ENCODE results near the gene TSPYL4.
"Not testable (repeated sequence)": the region's sequence is repeated elsewhere in the genome, so short reads cannot be mapped to it uniquely, and the experiment has no call there.

The TSPYL4 gene

DNA sequence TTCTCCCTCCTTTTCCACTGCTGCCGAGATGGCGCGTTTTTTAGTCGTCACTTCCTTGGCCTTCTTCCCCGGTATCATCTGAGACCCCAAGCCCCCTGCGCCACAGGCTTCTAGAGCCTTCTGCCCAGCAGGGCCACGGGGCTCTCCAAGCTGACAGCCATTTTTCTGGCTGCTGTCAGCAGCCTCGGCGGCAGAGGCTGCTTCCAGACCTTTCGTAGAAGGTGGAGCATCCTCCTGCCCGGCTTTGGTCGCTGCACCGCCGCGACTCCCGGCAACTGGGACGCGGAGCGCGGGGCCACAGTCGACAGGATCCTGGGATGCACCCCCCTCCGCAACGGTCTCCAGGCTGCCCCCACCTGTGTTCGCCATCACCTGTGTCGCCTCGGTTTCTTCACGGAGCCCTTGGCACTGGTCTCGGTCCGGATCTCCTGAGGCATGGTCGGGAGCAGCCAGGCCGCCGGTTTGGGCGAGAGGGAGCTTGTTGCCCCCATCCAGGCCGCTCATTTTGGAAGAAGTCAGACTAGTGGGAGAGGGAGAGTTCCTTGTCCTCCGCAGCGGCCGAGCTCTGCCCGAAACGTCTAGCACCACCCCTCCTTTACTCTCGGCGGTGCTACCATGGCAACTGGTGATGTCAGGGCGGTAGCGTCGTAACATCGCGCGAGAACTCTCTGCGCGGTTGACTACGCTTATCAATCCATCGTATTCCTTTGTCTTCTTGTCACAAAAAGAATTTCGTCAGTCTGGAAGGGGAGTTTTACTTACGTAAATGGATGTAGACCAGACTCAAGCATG is at the start of gene TSPYL4:
TSPYL4 (minus strand) TSS at position 571 of the 792 bp plus-strand sequence; CDS start at position 504, 67 bp downstream.
- no peak for FAIRE-seq
- peak; percentile 85 for DNase-seq (ENCODE audit: low spot score)

DNA sequence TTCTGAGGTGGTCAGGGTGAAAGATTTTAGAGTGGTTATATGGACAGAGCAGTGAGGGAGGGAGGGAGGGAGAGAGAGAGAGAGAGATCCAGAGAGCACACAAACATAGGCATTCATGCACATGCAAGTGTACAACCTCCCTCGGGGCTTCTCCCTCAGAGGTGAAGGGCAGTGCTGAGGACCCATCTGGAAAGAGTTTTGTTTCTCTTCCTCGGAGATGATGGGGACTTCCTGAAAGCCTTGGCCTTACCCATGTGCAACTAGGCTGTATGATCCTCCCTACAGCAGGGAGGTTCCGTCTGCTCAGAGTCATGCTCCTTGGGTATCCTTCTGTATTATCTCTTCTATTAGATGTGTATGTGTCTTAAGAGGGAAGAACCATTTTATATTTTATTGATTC is 47.2 kb upstream of the TSPYL4 start:
- no peak for FAIRE-seq
- no peak for DNase-seq (ENCODE audit: low spot score)

DNA sequence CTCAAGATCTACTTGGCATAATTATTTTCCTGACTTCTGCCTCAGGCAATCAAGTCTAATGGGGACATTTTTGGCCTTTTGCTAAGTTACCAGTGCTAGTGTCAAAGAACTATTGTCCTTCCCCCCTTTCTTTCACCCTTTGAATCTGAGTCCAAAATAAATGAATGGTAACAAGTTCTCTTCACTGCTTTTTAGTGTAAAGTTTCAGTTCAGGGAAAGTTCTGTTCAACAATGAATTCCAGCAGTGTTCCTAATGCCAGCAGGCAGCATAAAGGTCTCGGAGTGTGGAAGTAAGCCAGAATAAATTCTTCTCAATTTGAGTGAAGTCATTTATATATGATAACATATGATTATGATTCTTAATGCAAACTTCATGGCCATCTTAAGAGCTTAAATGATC is 46.7 kb upstream of the TSPYL4 start:
- no peak for DNase-seq (ENCODE audit: low spot score)
- FAIRE-seq: no peak

DNA sequence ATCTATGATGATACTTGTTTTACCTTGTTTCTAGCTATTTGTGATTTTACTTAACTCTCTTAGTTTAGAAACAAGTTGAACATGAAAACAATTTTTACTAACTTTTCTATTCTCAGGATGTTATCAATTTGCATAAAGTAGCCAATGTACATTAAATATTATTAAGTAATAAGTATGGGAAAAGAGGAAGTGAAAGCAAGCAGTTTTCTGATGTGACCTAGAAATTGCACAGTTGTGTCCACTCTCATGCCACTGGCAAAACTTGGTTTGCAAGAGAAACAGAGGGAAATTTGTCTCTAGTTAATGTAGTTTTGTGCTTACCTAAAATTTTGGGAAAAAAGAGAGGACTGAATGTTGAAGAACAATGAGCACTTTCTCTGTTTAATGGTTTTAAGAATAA is 45.1 kb upstream of the TSPYL4 start:
- FAIRE-seq (no peak), DNase-seq (ENCODE audit: low spot score) (no peak)

DNA sequence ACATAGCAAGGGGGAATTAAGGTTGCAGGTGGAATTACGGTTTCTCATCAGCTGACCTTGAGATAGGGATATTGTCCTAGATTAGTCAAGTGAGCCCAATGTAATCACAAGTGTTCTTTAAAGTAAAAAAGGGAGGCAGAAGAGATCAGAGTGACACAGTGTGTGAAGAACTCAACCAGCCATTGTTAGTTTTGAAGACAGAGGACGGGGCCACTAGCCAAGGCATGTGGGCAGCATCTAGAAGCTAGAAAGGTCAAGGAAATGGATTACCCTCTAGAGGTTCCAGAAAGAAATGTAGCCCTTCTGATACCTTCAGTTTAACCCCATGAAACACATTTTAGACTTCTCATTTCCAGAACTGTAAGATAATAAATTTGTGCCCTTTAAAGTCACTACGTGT is 44.4 kb upstream of the TSPYL4 start:
- DNase-seq (ENCODE audit: low spot score) (no peak), FAIRE-seq (no peak)

DNA sequence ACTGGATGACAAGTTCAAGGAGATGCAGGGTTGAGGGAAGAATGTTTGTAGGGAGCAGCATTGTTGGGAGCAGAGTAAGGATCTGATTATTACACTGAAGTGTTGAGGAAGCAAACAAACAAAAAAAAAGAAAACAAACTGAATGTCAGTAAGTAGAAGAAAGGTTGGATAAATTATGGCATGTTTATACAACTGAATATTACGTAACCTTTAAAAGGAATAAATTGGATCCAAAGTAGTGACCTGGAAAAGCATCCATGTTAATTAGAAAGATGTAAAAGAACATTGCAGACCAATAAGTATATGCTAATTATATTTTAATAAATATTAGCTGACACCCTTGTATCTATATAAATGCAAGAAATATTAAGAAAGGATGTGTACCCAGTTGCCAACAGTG is 38.7 kb upstream of the TSPYL4 start:
- FAIRE-seq (no peak), DNase-seq (ENCODE audit: low spot score) (no peak)

DNA sequence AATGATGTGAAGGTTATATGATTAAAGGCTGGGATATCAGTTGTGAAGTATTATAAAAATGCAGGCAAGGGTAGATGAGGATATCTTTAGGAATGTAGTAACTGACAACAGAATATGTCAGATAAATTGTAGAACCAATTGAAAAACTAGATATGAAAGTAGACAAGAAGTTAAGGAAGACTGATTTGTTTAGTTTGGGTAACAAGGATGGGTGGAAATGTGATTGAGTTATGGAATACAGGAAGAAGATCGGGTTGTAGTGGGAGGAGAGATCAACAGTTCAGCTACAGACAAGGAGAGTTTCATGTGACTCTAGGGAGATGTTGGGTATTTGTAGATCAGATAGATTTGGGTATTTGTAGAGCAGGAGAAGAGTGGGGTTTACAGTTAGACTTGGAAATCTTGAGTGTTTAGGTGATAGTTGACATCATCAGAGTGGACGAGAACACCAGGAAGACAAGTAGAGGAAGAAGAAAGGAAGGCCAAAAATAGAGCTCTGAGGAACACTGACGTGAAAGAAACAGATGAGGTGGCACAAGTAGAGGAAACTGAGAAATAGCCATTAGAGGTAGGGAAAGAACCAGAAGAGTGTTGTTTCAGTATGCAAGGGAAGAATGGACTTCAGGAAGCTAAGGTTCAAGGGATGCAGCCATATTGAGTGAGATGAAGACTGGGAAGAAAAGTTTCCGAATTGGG is 38.0 kb upstream of the TSPYL4 start:
- FAIRE-seq: no peak
- no peak for DNase-seq (ENCODE audit: low spot score)

DNA sequence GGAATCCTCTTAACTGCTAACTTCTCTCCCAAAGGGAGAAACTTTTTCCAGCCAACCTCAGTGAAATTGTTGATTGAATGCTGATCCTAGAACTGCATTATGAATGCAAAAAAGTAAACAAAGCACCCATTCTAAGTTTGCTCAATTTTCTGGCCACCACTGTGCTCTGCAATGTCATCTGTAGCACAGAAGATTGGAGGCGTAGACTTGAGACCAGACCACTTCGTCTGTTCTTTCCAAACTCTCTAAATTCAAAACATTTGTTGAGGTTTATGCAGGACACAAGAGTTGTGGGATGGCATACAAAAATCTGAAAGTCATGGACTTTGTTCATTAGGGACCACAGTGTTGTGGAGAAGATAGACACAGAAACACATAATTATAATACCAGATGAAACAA is 36.9 kb upstream of the TSPYL4 start:
- DNase-seq (ENCODE audit: low spot score) (no peak), FAIRE-seq (no peak)

DNA sequence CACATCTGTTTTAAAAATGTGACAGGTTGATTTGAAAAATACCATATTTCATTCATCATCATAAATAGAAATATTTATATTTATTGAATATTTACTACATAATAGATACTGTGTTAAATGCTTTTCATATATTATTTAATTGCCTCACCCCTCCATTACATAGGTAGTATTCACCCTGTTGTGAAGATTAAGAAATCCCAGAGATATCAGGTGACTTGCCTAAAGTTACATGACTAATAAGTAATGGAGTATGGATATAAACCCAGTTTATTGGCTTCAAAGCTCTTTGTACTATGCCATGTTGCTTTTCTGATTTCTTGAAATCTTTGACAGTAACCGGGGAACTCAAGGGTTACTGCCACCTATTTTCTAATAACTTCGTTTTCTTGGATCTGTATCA is 36.0 kb upstream of the TSPYL4 start:
- DNase-seq (ENCODE audit: low spot score) (no peak), FAIRE-seq (no peak)

DNA sequence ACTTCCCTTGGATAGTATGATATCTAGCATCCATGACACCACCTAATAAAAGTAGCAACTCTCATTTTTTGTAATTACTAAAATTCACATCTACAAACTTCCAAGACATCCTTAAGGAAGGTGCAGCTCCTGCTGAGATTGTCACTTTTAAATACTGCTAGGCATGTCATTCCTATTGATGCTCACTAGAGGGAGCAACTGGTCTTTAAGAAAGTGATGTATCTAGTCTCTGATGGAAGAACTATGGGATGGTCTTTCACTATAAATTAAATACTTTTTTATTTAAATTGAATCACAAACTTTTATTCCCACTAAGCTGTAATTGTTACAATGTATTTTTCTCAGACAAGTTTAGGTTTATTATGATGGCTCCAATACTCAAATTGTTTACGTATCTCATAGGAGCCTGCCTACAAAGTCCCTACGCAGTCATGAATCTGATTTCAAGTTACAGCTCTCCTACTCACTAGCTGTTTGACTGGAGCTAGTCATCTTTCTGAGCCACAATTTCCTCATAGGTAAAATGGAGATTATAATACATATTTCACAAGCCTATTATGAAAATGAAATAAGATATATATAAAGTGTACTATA is 33.9 kb upstream of the TSPYL4 start:
- FAIRE-seq (no peak), DNase-seq (ENCODE audit: low spot score) (peak; percentile 14)

DNA sequence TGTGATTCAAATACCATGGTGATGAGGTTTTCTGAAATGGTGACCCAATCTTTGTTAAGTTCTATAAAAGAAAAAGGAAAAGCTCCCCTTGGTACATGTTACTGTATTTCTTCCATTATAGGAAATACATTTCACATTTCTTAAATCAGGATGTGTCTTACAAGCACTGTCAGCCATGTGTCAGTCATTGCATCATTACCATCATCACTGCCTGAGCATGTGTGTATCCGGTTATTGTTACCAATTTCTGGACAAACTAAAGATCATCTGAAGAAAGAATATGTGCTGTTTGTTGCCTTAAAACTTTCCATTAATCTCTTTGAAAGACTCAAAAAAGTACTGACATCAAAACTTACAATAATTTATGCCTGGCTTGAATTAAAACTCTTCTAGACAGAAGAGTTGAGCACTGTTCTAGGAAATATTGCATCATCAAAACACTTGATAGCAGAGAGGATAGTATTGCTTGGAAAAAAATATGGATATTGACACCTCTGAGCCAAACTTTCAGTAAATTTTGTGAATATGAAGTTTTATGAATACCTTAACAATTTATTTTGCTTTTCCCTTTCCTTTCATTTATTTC is 33.0 kb upstream of the TSPYL4 start:
- FAIRE-seq: no peak
- no peak for DNase-seq (ENCODE audit: low spot score)

DNA sequence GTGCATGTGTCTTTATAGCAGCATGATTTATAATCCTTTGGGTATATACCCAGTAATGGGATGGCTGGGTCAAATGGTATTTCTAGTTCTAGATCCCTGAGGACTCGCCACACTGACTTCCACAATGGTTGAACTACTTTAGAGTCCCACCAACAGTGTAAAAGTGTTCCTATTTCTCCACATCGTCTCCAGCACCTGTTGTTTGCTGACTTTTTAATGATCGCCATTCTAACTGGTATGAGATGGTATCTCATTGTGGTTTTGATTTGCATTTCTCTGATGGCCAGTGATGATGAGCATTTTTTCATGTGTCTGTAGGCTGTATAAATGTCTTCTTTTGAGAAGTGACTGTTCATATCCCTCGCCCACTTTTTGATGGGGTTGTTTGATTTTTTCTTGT is 31.1 kb upstream of the TSPYL4 start:
- FAIRE-seq: not testable (repeated sequence)

DNA sequence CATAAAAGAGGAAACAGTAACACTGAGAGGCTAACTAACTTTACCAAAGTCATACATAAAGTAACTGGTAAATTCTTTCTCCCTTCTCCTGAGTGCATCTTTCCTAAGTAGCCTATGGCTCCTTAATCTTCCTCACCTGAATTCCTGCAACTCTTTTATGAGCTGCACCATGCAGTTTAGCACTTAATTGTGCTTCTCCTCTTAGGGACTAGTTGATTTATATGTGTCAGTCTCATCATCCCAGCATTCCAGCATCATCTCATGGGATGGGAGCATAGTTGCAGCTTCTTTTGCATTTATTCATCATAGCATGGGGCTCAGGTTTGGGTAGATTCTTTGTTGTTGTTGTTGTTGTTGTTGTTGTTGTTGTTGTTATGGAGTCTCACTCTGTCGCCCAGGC is 29.3 kb upstream of the TSPYL4 start:
- no peak for DNase-seq (ENCODE audit: low spot score)
- FAIRE-seq: no peak

More for the DNA sequence above, 31.1 kb upstream of the TSPYL4 start:
- DNase-seq (ENCODE audit: low spot score): not testable (repeated sequence)

DNA sequence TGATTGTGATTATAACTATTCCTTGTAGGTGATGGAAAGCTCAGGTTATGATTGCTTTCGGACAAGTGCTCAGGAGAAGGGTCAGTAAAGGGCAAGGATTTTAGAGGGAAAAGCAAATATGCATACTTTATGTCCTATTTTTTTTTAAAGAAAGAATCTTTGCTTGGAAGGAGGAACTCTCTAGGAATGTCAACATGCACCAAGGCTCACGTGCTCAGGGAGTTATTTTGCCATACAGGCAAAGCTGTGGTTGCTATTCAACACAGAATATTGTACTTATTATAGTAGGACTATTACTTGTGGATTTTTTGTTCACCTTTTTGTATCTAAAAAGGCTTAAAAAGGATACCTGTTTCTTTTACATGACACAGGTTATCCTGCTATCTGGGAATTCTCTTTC is 28.8 kb upstream of the TSPYL4 start:
- FAIRE-seq (no peak), DNase-seq (ENCODE audit: low spot score) (no peak)

DNA sequence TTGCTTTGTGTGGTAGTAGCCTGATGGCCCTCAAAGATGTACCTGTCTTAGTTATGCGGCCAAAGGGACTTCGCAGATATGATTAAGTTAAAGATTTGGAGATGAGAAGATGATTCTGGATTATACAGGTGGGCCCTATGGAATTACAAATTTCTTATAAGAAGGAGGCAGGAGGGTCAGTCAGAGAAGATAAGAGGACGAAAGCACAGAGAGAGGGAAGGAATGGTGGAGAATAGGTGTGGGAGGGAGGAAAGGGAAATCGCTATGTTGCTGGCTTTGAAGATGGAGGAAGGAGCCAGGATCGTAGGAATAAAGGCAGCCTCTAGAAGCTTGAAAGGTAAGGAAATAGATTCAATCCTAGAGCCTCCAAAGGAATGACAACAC is 27.1 kb upstream of the TSPYL4 start:
- DNase-seq (ENCODE audit: low spot score) (no peak), FAIRE-seq (no peak)

DNA sequence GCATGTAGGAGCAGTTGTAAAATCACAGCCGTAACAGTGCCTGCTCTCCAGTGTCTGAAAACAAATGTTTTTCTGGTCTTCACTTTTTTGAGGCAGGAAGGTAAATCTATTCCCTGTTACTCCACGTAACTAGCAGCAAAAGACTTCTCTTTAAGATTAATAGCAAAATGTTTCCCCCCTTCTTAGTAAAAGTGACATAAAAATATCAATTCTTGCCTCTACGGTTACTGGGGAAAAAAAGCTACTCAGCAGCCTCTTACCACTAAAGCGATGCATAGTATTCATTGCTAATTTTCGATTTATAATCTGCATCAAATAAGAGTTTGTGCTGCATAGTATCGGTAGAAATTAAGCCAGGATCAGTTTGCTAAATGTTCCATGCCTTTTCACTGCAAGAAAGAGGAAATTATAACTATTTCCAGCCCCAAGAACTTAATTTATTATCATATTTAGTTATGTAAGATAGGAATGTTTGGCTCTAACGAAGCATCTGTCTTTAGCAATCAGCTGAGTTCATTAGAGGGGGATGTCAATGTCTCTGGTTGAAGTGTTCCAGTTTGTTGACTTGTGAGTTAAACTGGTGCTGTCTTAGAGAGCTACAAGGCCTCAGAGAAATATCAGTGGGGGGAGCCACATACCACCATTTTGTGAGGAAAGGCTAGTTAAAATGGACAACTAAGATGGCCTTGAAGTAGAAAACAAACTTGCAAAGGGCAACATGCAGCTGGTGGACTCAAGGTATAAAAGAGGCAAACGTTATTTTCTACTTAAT is 26.5 kb upstream of the TSPYL4 start:
- FAIRE-seq (no peak), DNase-seq (ENCODE audit: low spot score) (no peak)

DNA sequence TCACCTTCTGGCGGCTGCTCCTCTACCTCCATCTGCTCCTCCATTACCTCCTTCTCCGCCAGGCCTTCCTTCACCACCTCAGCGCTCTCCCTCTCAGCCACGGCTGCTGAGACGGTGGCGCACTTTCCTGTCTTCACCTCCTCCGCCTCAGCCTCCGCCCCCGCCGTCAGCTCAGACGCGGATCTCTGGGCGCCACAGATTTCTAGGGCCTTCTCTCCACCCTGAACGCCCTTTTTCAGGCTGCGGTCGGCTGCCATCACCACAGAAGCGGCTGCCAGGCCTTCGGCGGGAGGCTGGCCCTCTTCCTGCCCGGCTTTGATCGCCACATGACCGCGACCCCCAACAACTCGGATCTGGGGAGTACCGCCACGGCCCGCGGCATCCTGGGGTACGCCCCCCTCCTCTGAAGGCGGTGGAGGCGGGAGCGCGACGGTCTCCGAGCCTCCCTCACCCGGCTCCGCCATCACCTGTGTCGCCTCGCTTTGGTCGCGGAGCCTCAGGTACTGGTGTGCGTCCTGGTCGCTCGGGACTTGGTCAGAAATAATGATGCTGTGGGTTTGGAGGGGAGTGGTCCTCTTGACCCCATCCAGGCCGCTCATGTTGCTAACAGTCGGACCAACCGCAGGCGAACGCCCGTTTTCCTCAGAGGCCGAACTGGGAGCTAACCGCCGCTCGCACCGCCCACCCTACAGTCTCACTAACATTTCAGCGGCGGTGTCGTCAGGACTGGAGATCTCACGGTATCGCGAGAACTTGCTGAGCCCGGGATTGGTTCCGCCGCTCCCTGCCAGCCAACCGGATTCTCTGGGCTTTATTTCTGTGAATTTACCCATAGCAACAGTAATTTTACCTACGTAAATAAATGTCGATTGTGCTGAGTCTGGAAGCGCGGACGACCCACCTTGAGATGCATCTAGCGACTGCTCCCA is 25.6 kb upstream of the TSPYL4 start, which contains the start of gene TSPYL1:
TSPYL1 (minus strand) TSS at position 699 of the 929 bp plus-strand sequence; CDS start at position 599, 100 bp downstream.
- FAIRE-seq: no peak

DNA sequence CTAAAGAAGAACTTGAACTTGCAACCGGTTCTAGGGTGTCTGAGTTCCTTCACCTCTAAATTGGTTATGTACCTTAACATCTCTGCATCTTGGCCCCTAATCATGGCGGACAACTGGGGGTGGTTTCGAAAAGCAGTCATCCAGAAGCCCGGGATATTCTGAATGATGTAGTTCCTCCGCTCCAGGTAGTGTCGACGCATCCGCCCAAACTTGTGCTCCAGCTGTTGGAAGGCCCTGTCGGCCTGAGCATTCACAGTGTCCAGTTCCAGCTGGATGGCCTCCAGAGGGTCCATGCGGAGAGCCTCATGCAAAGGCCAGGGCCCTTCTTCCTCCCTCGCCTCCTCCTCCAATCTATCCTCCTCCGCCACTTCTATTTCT is 25.0 kb upstream of the TSPYL4 start:
- FAIRE-seq (no peak), DNase-seq (ENCODE audit: low spot score) (no peak)

More for the DNA sequence above, 25.6 kb upstream of the TSPYL4 start, which contains the start of gene TSPYL1:
- DNase-seq (ENCODE audit: low spot score): peak; percentile 88

DNA sequence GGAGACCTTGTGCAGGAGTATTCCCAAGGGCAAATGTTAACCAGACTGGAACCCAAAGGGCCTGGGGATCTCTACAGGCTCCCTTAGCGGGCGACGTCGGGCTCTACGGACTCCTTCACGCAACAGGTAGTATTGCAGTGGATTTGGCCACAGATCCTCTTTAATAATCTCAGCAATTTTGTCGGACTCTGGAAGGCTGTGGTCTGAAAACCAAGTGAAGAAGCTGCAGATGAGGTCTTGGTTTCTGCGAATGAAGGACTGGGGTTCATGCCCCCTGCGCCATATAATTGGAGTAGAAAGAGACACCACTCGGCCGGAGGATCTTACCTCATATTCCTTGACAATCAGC is 24.6 kb upstream of the TSPYL4 start:
- FAIRE-seq: no peak
- no peak for DNase-seq (ENCODE audit: low spot score)

DNA sequence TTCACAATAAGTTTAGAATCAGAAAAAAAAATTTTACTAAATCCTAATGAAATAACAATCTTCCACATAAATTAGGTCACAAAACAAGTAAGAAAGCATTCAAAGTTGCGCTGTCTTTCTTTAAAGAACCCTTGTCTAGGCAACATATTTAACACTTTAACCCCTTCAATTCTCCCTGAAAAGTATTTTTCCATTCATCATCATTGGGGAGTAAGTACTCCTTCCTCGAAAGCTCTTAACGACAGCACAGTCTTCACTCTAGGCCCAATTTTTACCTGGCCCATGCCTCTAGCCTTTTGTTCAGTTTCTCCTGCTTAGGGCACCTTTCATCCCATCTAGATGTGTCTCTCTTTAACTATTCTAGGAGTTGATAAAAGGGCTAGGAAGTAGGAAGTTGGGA is 23.2 kb upstream of the TSPYL4 start:
- FAIRE-seq: no peak

More for the DNA sequence above, 23.2 kb upstream of the TSPYL4 start:
- no peak for DNase-seq (ENCODE audit: low spot score)

Data from urothelium cell line (cell line).